ENCODE measurements around the gene FAM131C. TPM values are rescaled to one million over a fixed set of nuclear protein-coding genes. Genes with fewer than 3 reads are reported as not detected.

FAM131C gene
- total RNA-seq, 1 donor from 2014 or later, result not detected

DNA sequence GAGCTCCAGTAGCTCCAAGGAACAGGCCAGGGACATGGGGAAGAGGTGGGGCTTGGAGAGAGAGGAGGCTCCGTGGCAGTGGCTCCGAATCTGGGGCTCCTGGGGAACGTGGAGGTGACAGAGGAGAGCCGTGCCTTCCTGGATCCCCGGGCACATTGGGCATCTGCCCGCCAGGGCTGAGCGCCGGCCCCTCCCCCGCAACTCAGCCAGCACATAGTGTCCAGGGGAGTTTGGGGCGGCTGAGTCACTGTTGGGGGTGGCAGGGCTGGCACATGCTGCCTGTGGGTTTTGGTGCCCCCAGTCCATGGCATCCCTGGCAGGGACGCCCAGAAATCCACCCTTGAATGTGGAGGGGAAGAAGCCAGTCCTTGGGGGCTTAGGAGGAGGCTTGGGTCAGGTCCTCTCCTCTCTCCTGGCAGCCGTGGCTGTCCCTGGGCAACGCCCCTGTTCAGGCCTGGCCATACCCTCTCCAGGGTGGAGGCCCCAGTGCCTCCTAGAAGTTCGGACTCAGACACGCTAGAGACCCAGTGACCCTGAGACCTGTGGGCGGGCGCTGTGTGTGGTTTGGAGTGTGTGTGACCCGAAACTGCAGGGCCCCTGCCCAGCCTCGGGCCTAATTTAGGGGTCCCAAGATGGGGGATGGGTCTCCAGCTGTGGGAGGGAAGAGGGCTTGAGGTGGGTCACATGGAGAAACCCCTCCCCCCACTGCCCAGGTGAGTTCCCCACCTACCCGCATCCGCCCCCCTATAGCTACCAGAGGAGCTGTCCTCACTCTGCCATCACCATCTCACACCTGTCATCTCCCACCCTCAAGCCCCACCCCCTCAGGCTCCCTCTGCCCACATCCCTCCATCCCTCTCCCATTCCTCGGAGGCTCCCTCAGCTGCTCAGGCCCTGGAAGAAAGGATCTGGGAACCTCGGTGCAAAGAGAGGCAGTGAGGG, 57.2 kb downstream of the FAM131C start:
- DNase-seq, result no peak

DNA sequence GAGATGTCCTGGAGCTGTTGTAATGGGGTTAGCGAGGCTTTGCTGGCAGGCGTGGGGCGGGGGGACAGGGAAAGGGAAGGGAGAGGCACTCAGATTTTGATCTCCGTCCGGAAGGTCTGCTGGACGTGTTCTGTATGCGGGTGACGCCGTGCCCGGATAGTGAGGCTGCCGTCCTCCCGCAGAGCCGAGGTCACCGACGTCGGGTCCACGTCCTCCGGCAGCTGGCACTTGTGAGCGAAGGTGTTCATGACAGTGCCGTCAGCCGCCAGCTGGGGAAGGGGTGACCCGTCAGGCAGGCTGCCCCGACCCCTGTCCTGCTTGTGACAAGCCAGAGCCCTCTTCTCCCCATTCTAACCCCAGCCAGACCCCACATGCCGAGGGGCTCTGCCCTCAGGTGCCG, 58.0 kb downstream of the FAM131C start:
- no peak for DNase-seq

DNA sequence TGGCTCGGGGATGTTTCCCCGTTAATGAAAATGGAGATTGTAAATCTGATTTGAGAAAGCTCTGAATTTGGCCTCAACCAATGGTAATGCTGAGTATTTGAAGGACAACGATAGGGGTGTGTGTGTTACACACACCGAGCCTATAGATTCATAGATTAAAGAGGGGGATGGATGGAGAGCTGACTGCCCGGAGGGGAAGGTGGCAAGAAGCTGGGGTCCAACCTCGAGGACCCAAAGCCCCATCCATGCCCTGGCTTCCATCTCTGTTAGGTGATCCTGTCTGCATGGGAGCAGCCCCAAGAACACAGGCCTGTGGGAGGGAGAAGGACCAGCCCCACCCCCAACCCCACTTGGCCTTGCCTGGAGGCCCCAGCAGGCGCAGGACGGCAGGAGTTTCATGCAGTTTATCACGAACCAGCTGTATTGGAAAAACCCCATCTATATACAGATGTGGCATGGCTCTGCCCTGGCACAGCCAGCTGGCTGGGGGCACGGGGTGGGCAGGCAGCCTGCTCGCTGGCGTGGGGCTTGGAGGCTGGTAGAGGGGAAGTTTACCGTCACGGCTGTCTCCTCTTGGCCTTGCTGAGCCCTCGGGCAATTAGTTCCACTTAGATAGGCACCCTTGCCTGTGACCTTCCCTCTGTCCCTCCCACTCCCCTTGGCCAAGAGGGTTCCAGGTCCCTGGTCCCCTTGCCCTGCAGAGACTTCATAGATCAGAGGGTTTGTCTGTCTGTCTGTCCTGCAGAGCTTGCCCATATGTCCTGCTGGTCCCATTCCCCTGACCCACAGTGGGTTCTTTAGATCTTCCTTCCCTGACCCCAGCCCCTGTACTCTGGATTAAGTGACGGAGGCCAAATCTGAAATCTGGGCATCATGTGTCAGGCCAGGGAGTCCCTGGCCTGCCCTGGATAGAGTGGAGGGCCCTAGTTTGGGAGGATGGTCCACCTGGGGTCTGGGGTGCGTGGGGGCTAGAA, 58.7 kb downstream of the FAM131C start:
- peak; percentile 34 for DNase-seq

DNA sequence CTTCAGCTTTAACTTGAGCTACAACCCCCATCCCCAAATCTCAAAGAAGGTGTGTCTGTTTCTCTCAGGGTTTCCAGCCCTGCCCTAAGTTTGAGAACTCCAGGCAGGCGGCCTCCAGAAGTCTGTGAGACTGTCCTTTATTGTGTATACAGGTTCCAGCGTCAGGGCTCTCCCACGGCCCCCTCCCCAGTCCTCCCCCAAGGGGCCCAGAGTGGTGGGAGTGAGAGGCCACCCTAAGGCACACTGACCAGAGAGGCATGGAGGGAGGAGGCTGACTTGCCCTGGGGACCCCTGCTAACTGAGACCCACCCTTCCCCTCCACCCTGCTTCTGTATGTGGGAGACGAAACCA, 59.6 kb downstream of the FAM131C start:
- DNase-seq, result no peak

GRCh38 chr1:16013220-16013907, 60.1 kb downstream of the FAM131C start:
- peak; percentile 60 for DNase-seq

- no peak for DNase-seq
Observed at GRCh38 chr1:16012590-16013219, 60.7 kb downstream of the FAM131C start.

- DNase-seq, result no peak
Observed at GRCh38 chr1:16011936-16012589, 61.4 kb downstream of the FAM131C start.

DNA sequence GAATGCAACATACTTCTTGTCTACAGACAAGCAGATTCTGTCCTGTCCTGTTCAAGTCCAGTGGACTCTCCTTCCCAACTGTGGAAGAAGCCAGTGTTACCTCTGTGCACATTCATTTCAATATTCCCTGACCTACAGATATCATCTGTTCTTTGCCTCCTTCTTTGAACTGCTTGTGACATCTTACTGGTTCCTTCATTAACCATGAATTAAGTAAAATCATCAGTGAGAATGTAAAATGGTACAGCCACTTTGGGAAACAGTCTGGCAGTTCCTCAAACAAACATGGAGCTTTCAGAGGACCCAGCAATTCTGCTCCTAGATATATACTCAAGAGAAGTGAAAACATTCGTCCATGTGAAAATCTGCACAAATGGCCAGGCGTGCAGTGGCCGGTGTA, 62.6 kb downstream of the FAM131C start:
- no peak for DNase-seq

- DNase-seq, result no peak
Observed at GRCh38 chr1:16009678-16010077, 63.8 kb downstream of the FAM131C start.

DNA sequence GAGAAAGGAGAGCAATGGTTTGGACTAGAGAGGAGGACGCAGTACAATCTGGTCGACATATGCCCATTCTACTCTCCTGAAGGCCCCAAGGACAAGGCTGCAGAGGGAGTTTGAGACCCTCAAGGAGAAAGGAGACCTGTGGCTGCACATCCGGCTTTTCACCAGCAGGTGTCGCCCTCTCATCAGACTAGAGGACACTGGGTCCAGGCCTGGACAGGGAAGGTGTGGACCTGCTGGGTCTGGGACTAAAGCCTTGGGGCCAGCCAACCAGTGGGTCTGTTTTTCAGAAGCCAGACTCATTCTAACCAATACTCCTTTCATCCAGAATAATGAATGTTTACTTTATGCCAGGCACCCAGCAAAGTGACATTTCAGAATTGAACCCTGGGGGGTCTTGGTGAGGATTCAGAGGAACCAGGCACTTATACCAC, 64.4 kb downstream of the FAM131C start:
- DNase-seq, result peak; percentile 39

Other genes starting within 250 kb of the FAM131C start
- gene SPEN, start 225.9 kb downstream of the FAM131C start, total RNA-seq, result 46.5 TPM
- 17.6 TPM for gene ZBTB17, start 97.5 kb downstream of the FAM131C start, total RNA-seq
- gene SRARP, start 69.4 kb downstream of the FAM131C start, total RNA-seq, result not detected
- 3.0 TPM for gene HSPB7, start 55.6 kb downstream of the FAM131C start, total RNA-seq
- 0.20 TPM for gene CLCNKA, start 51.6 kb downstream of the FAM131C start, total RNA-seq
- 0.20 TPM for gene CLCNKB, start 29.9 kb downstream of the FAM131C start, total RNA-seq
- gene EPHA2, start 82.4 kb upstream of the FAM131C start, total RNA-seq, result 42.0 TPM
- gene ARHGEF19, start 139.0 kb upstream of the FAM131C start, total RNA-seq, result 18.7 TPM
- 2.0 TPM for gene CPLANE2, start 163.5 kb upstream of the FAM131C start, total RNA-seq

Measured in skin of body (tissue), 2 donors.